OCI-LY1 (cell line): ENCODE data around the gene EPN2.

Experiments
- CTCF ChIP-seq: fragments of 200-600 bp; sonication (generic), shearing (Covaris generic); IDR thresholded peaks from 2 replicates; pipeline ENCODE4 v1.5.1; 2017; ENCODE audit warnings: mild to moderate bottlenecking, antibody characterized with exemption, low read length, moderate library complexity, mixed read lengths
- EZH2 ChIP-seq: fragments of 200-600 bp; sonication (generic), shearing (Covaris generic); IDR thresholded peaks from 2 replicates; pipeline ENCODE4 v1.8.0; 2017; ENCODE audit warnings: borderline replicate concordance, mixed run types, mild to moderate bottlenecking, antibody characterized with exemption, low read length, moderate library complexity, mixed read lengths

- TF ChIP-seq CTCF (no peak), EZH2 (no peak)
Observed at GRCh38 chr17:19313066-19313745, 76.0 kb downstream of the EPN2 start.
